GM23248 (cell line): ENCODE data around the gene SCYL1. TPM values are rescaled to one million over a fixed set of nuclear protein-coding genes. Genes with fewer than 3 reads are reported as not detected.
"Not testable (repeated sequence)": the region's sequence is repeated elsewhere in the genome, so short reads cannot be mapped to it uniquely, and the experiment has no call there.

Source experiments
- DNase-seq: peaks from one replicate; pipeline ENCODE4 v3.0.0-alpha.2; 2015
- H2AFZ ChIP-seq: fragments of 200-600 bp; sonication (generic); 2 replicates; pipeline ENCODE4 v1.6.1; 2016; ENCODE audit warnings: antibody characterized with exemption
- H3F3A ChIP-seq: fragments of 200-600 bp; sonication (generic); 2 replicates; pipeline ENCODE4 v1.6.1; 2016; ENCODE audit warnings: mild to moderate bottlenecking, antibody characterized with exemption, mixed run types; ENCODE audit not compliant: insufficient read depth
- H3K27ac ChIP-seq: fragments of 200-600 bp; sonication (generic); 2 replicates; pipeline ENCODE4 v1.5.1; 2016; ENCODE audit warnings: mild to moderate bottlenecking
- H3K27me3 ChIP-seq: fragments of 200-600 bp; sonication (generic); replicated peaks from 2 replicates; pipeline ENCODE4 v1.6.1; 2016; ENCODE audit warnings: mild to moderate bottlenecking; ENCODE audit not compliant: insufficient read depth
- H3K36me3 ChIP-seq: fragments of 200-600 bp; sonication (generic); 2 replicates; pipeline ENCODE4 v1.6.1; 2016; ENCODE audit warnings: low read depth, mild to moderate bottlenecking
- H3K4me1 ChIP-seq: fragments of 200-600 bp; sonication (generic); 2 replicates; pipeline ENCODE4 v1.6.1; 2016; ENCODE audit warnings: mild to moderate bottlenecking; ENCODE audit not compliant: insufficient read depth
- H3K4me2 ChIP-seq: fragments of 200-600 bp; sonication (generic); one replicate; pipeline ENCODE4 v1.6.1; 2016; ENCODE audit warnings: mild to moderate bottlenecking; ENCODE audit not compliant: unreplicated experiment
- H3K4me3 ChIP-seq: fragments of 200-600 bp; sonication (generic); 2 replicates; pipeline ENCODE4 v1.5.1; 2016; ENCODE audit warnings: mild to moderate bottlenecking
- H3K79me2 ChIP-seq: fragments of 200-600 bp; sonication (generic); 2 replicates; pipeline ENCODE4 v1.6.1; 2016; ENCODE audit warnings: mild to moderate bottlenecking; ENCODE audit not compliant: insufficient read depth
- H3K9ac ChIP-seq: fragments of 200-600 bp; sonication (generic); 2 replicates; pipeline ENCODE4 v1.6.1; 2016; ENCODE audit warnings: mild to moderate bottlenecking
- H3K9me2 ChIP-seq: fragments of 200-600 bp; sonication (generic); 2 replicates; pipeline ENCODE4 v1.6.1; 2016; ENCODE audit warnings: mixed run types, mild to moderate bottlenecking, moderate library complexity; ENCODE audit not compliant: insufficient read depth
- H3K9me3 ChIP-seq: fragments of 200-600 bp; sonication (generic); one replicate; pipeline ENCODE4 v1.6.1; 2017; ENCODE audit warnings: low read depth
- H4K20me1 ChIP-seq: fragments of 200-600 bp; sonication (generic); 2 replicates; pipeline ENCODE4 v1.6.0; 2016; ENCODE audit not compliant: insufficient read depth
- EZH2 ChIP-seq: fragments of 200-600 bp; sonication (generic); IDR thresholded peaks from 2 replicates; pipeline ENCODE4 v1.6.1; 2018; ENCODE audit warnings: antibody characterized with exemption, mild to moderate bottlenecking; ENCODE audit not compliant: insufficient read depth, poor library complexity, severe bottlenecking
- EZH2phosphoT487 ChIP-seq: fragments of 200-600 bp; sonication (generic); IDR thresholded peaks from 2 replicates; pipeline ENCODE4 v1.6.1; 2018; ENCODE audit warnings: antibody characterized with exemption, moderate library complexity, mild to moderate bottlenecking, low read depth; ENCODE audit not compliant: insufficient read depth
- WGBS, 2 experiments: methylation state at CpG; one replicate each; pipeline ENCODE4 v1.1.6; 2015 to 2017; ENCODE audit warnings: low lambda C conversion rate in 2 of 2, low coverage in 1 of 2; ENCODE audit errors: missing lambda C conversion rate in 2 of 2; 5-methylcytosine and 5-hydroxymethylcytosine counted together
- in situ Hi-C: fragments of 300-500 bp; cut with MboI; formaldehyde crosslinking; loops from 2 replicates; pipeline ENCODE4 v1.15.0; 2020
- polyA plus RNA-seq: library from polyadenylated mRNA; unstranded; fragments of >200 nt; fragmentation: Nextera tagmentation; extraction: Ambion mirVana; gene quantifications from 2 replicates; pipeline ENCODE4 v1.2.1, GENCODE V29; 2016
- total RNA-seq: library from RNA; depleted of rRNA; stranded (reverse); fragments of >200 nt; shearing (Covaris generic); gene quantifications from 2 replicates; pipeline ENCODE4 v1.2.3, GENCODE V29; 2014

Gene SCYL1
- total and polyA plus RNA-seq, 2 experiments from 2014 or later = 90.7 to 115 TPM

GRCh38 chr11:65516135-65516968 is 8.5 kb upstream of the SCYL1 start:
- Histone ChIP-seq H3K9ac (no peak overlapping the region), H3K4me1 (no peaks in the 10 kb centered on the region), H3K27ac (no peak overlapping the region), H3K9me2 (no peaks in the 10 kb centered on the region), H2AFZ (no peak overlapping the region), H3K4me3 (no peak overlapping the region), H3F3A (no peaks in the 10 kb centered on the region), H3K9me3 (no peaks in the 10 kb centered on the region), H3K27me3 (no peaks in the 10 kb centered on the region), H3K79me2 (no peaks in the 10 kb centered on the region), H3K4me2 (no peak overlapping the region), H3K36me3 (no peaks in the 10 kb centered on the region), H4K20me1 (no peaks in the 10 kb centered on the region)
- 51 to 65% methylated on average over 5 of the region's 5 CpGs for WGBS, 2 experiments
- in situ Hi-C loops = loop anchor here (10.0 kb wide), 1 partner anchor 142 kb away; no protein-coding TSS in a partner anchor
- no peak for DNase-seq
- no peak for TF ChIP-seq EZH2phosphoT487
- no peak for TF ChIP-seq EZH2

GRCh38 chr11:65518941-65519549 is 5.8 kb upstream of the SCYL1 start:
- not testable (repeated sequence) for H2AFZ ChIP-seq, H3K36me3 ChIP-seq, DNase-seq, H3K9me2 ChIP-seq, H3K4me3 ChIP-seq, H3K4me2 ChIP-seq, H4K20me1 ChIP-seq, H3K9ac ChIP-seq, H3F3A ChIP-seq, H3K27ac ChIP-seq, H3K27me3 ChIP-seq, H3K79me2 ChIP-seq, H3K9me3 ChIP-seq, H3K4me1 ChIP-seq
- 91 to 94% methylated on average over 8 of the region's 8 CpGs for WGBS, 2 experiments
- in situ Hi-C loops = loop anchor here (10.0 kb wide), 1 partner anchor 144 kb away; no protein-coding TSS in a partner anchor

- H3K9me3 ChIP-seq, in situ Hi-C loops, H3K27ac ChIP-seq: not testable (repeated sequence)
Measured at GRCh38 chr11:65521777-65522521, 2.9 kb upstream of the SCYL1 start.

GRCh38 chr11:65522718-65523630 is 1.9 kb upstream of the SCYL1 start:
- H4K20me1 ChIP-seq, H3K9me2 ChIP-seq, H3K9me3 ChIP-seq, H3K9ac ChIP-seq, H3K27me3 ChIP-seq, in situ Hi-C loops, H3F3A ChIP-seq, DNase-seq, H3K4me2 ChIP-seq, H3K4me3 ChIP-seq, H3K27ac ChIP-seq, H2AFZ ChIP-seq: not testable (repeated sequence)
- peaks cover 31% of the 10 kb centered on the region for H3K79me2 ChIP-seq
- 96 to 98% methylated on average over 18 of the region's 18 CpGs for WGBS, 2 experiments
- H3K36me3 ChIP-seq = peaks cover 12% of the 10 kb centered on the region
- peaks cover 18% of the 10 kb centered on the region for H3K4me1 ChIP-seq

More at GRCh38 chr11:65521777-65522521, 2.9 kb upstream of the SCYL1 start:
- H3K9me2 ChIP-seq, H3K4me2 ChIP-seq, H3F3A ChIP-seq, H2AFZ ChIP-seq, DNase-seq, H3K27me3 ChIP-seq, H3K36me3 ChIP-seq, H3K9ac ChIP-seq, H3K4me3 ChIP-seq, H4K20me1 ChIP-seq: not testable (repeated sequence)
- Histone ChIP-seq H3K4me1 (peaks cover 18% of the 10 kb centered on the region), H3K79me2 (peaks cover 20% of the 10 kb centered on the region)
- WGBS, 2 experiments = 88% methylated on average over 20 of the region's 20 CpGs

GRCh38 chr11:65523631-65523968 is 1.3 kb upstream of the SCYL1 start:
- H3K4me2 ChIP-seq, H3F3A ChIP-seq, H2AFZ ChIP-seq, H4K20me1 ChIP-seq, in situ Hi-C loops, H3K9me3 ChIP-seq, H3K9me2 ChIP-seq, H3K27ac ChIP-seq, H3K9ac ChIP-seq, H3K4me3 ChIP-seq, H3K27me3 ChIP-seq, DNase-seq: not testable (repeated sequence)
- H3K36me3 ChIP-seq = peaks cover 15% of the 10 kb centered on the region
- WGBS, 2 experiments = 97 to 98% methylated on average over 7 of the region's 7 CpGs
- peaks cover 18% of the 10 kb centered on the region for H3K4me1 ChIP-seq
- peaks cover 37% of the 10 kb centered on the region for H3K79me2 ChIP-seq
